ENCODE measurements around the gene BAZ2A.
"Not testable (repeated sequence)": the region's sequence is repeated elsewhere in the genome, so short reads cannot be mapped to it uniquely, and the experiment has no call there.

The BAZ2A gene

GRCh38 chr12:56661560-56661959 is 31.4 kb upstream of the BAZ2A start:
- Histone ChIP-seq H3K9ac (no peak overlapping the region), H3K27me3 (ENCODE audit: insufficient read depth, low read depth) (no peaks in the 10 kb centered on the region), H4K20me1 (ENCODE audit: insufficient read depth) (peaks cover 17% of the 10 kb centered on the region), H3K4me1 (ENCODE audit: low read depth, poor library complexity, severe bottlenecking) (peaks cover 31% of the 10 kb centered on the region), H3K79me2 (ENCODE audit: insufficient read depth, low read depth) (peaks cover 13% of the 10 kb centered on the region; the same call in 1 of the 2 replicates), H3K36me3 (ENCODE audit: insufficient read depth) (peaks cover 23% of the 10 kb centered on the region; the same call in 1 of the 2 replicates), H2AFZ (ENCODE audit: low read depth) (no peak overlapping the region), H3K4me2 (no peak overlapping the region), H3K4me3 (IDR thresholded peaks at IDR 0.05; ENCODE audit: insufficient read depth, low read depth, low read length) (no peak overlapping the region), H3K27ac (peak overlapping the region; percentile 0; the same call in 1 of the 2 replicates)
- TF ChIP-seq, protein P1, sequence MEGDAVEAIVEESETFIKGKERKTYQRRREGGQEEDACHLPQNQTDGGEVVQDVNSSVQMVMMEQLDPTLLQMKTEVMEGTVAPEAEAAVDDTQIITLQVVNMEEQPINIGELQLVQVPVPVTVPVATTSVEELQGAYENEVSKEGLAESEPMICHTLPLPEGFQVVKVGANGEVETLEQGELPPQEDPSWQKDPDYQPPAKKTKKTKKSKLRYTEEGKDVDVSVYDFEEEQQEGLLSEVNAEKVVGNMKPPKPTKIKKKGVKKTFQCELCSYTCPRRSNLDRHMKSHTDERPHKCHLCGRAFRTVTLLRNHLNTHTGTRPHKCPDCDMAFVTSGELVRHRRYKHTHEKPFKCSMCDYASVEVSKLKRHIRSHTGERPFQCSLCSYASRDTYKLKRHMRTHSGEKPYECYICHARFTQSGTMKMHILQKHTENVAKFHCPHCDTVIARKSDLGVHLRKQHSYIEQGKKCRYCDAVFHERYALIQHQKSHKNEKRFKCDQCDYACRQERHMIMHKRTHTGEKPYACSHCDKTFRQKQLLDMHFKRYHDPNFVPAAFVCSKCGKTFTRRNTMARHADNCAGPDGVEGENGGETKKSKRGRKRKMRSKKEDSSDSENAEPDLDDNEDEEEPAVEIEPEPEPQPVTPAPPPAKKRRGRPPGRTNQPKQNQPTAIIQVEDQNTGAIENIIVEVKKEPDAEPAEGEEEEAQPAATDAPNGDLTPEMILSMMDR (conservative IDR thresholded peaks at IDR 0.05; ENCODE audit: low read depth, low read length) = no peak

DNA sequence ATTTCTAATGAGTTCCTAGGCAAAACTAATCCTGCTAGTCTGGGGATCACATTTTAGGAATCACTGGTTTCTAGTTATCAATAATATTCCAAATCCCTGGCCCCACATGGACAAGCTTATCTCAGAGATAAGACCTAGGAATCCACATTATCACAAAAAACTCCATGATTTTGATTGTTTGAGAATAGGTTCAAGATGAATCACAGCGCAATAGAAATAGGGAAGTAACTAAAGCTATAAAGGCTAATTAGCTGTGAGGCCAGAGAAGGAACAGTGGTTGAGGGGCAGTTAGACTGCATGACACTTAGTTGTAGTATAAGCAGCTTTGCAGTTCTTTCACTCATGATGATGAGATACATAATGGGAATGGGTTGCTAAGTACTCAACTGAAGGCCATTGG is 28.8 kb upstream of the BAZ2A start:
- Histone ChIP-seq H2AFZ (ENCODE audit: low read depth) (no peak overlapping the region), H3K4me3 (IDR thresholded peaks at IDR 0.05; ENCODE audit: insufficient read depth, low read depth, low read length) (no peak overlapping the region), H4K20me1 (ENCODE audit: insufficient read depth) (peaks cover 8% of the 10 kb centered on the region; the same call in 1 of the 2 replicates), H3K9ac (no peak overlapping the region), H3K27ac (no peak overlapping the region; the same call in 1 of the 2 replicates), H3K4me2 (peak overlapping the region; percentile 18; the same call in 1 of the 2 replicates), H3K27me3 (ENCODE audit: insufficient read depth, low read depth) (no peaks in the 10 kb centered on the region), H3K79me2 (ENCODE audit: insufficient read depth, low read depth) (peaks cover 8% of the 10 kb centered on the region; the same call in 1 of the 2 replicates), H3K36me3 (ENCODE audit: insufficient read depth) (peaks cover under 1% of the 10 kb centered on the region; the same call in 1 of the 2 replicates), H3K4me1 (ENCODE audit: low read depth, poor library complexity, severe bottlenecking) (peaks cover 31% of the 10 kb centered on the region)
- TF ChIP-seq, protein P1 (conservative IDR thresholded peaks at IDR 0.05; ENCODE audit: low read depth, low read length) = no peak

GRCh38 chr12:56657416-56658379 is 27.6 kb upstream of the BAZ2A start:
- Histone ChIP-seq H2AFZ (ENCODE audit: low read depth) (no peak overlapping the region), H3K27me3 (ENCODE audit: insufficient read depth, low read depth) (no peaks in the 10 kb centered on the region), H3K9ac (no peak overlapping the region), H3K4me3 (IDR thresholded peaks at IDR 0.05; ENCODE audit: insufficient read depth, low read depth, low read length) (no peak overlapping the region), H3K79me2 (ENCODE audit: insufficient read depth, low read depth) (0 out of 2 replicates have a peak, but pooled peaks cover under 1% of the 10 kb centered on the region), H4K20me1 (ENCODE audit: insufficient read depth) (no peaks in the 10 kb centered on the region; the same call in 1 of the 2 replicates), H3K4me2 (peak overlapping the region; percentile 16; the same call in 1 of the 2 replicates), H3K36me3 (ENCODE audit: insufficient read depth) (no peaks in the 10 kb centered on the region; the same call in 1 of the 2 replicates), H3K27ac (peak overlapping the region; percentile 11; the same call in 1 of the 2 replicates), H3K4me1 (ENCODE audit: low read depth, poor library complexity, severe bottlenecking) (peaks cover 27% of the 10 kb centered on the region)
- TF ChIP-seq, protein P1 (conservative IDR thresholded peaks at IDR 0.05; ENCODE audit: low read depth, low read length) = no peak

GRCh38 chr12:56653781-56654180 is 23.7 kb upstream of the BAZ2A start:
- H3K9ac ChIP-seq; H3K4me3 ChIP-seq (IDR thresholded peaks at IDR 0.05; ENCODE audit: insufficient read depth, low read depth, low read length); H3K27me3 ChIP-seq (ENCODE audit: insufficient read depth, low read depth): not testable (repeated sequence)

DNA sequence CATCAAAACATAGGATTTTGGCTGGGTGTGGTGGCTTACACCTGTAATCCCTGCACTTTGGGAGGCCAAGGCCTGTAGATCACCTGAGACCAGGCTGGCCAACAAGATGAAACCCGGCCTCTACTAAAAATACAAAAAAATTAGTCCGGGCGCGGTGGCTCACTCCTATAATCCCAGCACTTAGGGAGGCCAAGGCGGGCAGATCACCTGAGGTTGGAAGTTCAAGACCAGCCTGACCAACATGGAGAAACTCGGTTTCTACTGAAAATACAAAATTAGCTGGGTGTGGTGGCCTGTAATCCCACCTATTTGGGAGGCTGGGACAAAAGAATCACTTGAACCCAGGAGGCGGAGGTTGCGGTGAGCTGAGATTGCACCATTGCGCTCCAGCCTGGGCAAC is 17.9 kb upstream of the BAZ2A start:
- not testable (repeated sequence) for H3K4me3 ChIP-seq (IDR thresholded peaks at IDR 0.05; ENCODE audit: insufficient read depth, low read depth, low read length); H3K4me2 ChIP-seq; H3K27ac ChIP-seq; H3K27me3 ChIP-seq (ENCODE audit: insufficient read depth, low read depth); H3K9ac ChIP-seq; H2AFZ ChIP-seq (ENCODE audit: low read depth)
- Histone ChIP-seq H3K4me1 (ENCODE audit: low read depth, poor library complexity, severe bottlenecking) (peaks cover 26% of the 10 kb centered on the region), H4K20me1 (ENCODE audit: insufficient read depth) (peaks cover 21% of the 10 kb centered on the region), H3K79me2 (ENCODE audit: insufficient read depth, low read depth) (peaks cover 28% of the 10 kb centered on the region), H3K36me3 (ENCODE audit: insufficient read depth) (peaks cover 19% of the 10 kb centered on the region; the same call in 1 of the 2 replicates)

More at GRCh38 chr12:56653781-56654180, 23.7 kb upstream of the BAZ2A start:
- H3K36me3 ChIP-seq (ENCODE audit: insufficient read depth); H4K20me1 ChIP-seq (ENCODE audit: insufficient read depth); H3K27ac ChIP-seq; H2AFZ ChIP-seq (ENCODE audit: low read depth); H3K79me2 ChIP-seq (ENCODE audit: insufficient read depth, low read depth); H3K4me2 ChIP-seq: not testable (repeated sequence)
- peaks cover 18% of the 10 kb centered on the region for H3K4me1 ChIP-seq (ENCODE audit: low read depth, poor library complexity, severe bottlenecking)
